IMR-90 (cell line): ENCODE measurements around the gene CDH23. TPM values are rescaled to one million over a fixed set of nuclear protein-coding genes. Genes with fewer than 3 reads are reported as not detected.

Source experiments
- ATAC-seq: fragments of 200-7000 bp; cut with Tn5 transposase; 2 replicates; pipeline ENCODE4 v1.9.1; 2020; ENCODE audit warnings: low read depth, mild to moderate bottlenecking, moderate library complexity
- BruUV-seq: library from RNA; stranded (reverse); fragments of 400-500 nt; replicated peaks from 2 replicates; lab custom pipeline; 2021; lab: Mats Ljungman, UMichigan
- CTCF ChIA-PET: fragments of 300-600 bp; formaldehyde crosslinking; extraction: SDS; loops from one replicate; lab custom pipeline; 2021; ENCODE audit warnings: antibody characterized with exemption; lab: Yijun Ruan, JAX
- POLR2A ChIA-PET: fragments of 300-600 bp; sonication (Branson Sonifier 250); formaldehyde crosslinking; loops from one replicate; lab custom pipeline; 2022; ENCODE audit warnings: antibody characterized with exemption; ENCODE audit not compliant: unreplicated experiment; lab: Charles Lee
- DNase-seq: peaks from one replicate; pipeline ENCODE4 v3.0.0; 2013
- H2AFZ ChIP-seq: replicated peaks from 2 replicates; pipeline ENCODE3; 2013; ENCODE audit warnings: low read length, mild to moderate bottlenecking; ENCODE audit not compliant: poor library complexity
- H2AK5ac ChIP-seq: 2 replicates; pipeline ENCODE4 v1.6.1; 2013; ENCODE audit warnings: low read depth, low read length, inconsistent platforms
- H2AK9ac ChIP-seq: replicated peaks from 2 replicates; pipeline ENCODE3; 2013; ENCODE audit warnings: mild to moderate bottlenecking, low read depth, low read length, moderate library complexity; ENCODE audit not compliant: poor library complexity
- H2BK120ac ChIP-seq: 2 replicates; pipeline ENCODE4 v1.6.1; 2013; ENCODE audit warnings: low read depth, low read length, inconsistent platforms
- H2BK15ac ChIP-seq: 3 replicates; pipeline ENCODE4 v1.6.1; 2013; ENCODE audit warnings: low read depth, low read length, inconsistent platforms
- H2BK20ac ChIP-seq: 2 replicates; pipeline ENCODE4 v1.6.1; 2013; ENCODE audit warnings: low read depth, mild to moderate bottlenecking, inconsistent platforms, low read length, moderate library complexity
- H2BK5ac ChIP-seq: 2 replicates; pipeline ENCODE4 v1.6.1; 2013; ENCODE audit warnings: mild to moderate bottlenecking, low read depth, low read length, inconsistent platforms; ENCODE audit not compliant: poor library complexity, severe bottlenecking
- H3K14ac ChIP-seq: replicated peaks from 2 replicates; pipeline ENCODE4 v1.6.1; 2013; ENCODE audit warnings: low read depth, low read length, inconsistent platforms
- H3K18ac ChIP-seq: 2 replicates; pipeline ENCODE4 v1.6.1; 2013; ENCODE audit warnings: low read depth, low read length, control low read depth
- H3K23ac ChIP-seq: 2 replicates; pipeline ENCODE4 v1.6.1; 2013; ENCODE audit warnings: low read depth, low read length, inconsistent platforms
- H3K27ac ChIP-seq: 2 replicates; pipeline ENCODE4 v1.5.1; 2013; ENCODE audit warnings: mild to moderate bottlenecking, control low read depth, low read length; ENCODE audit not compliant: insufficient read depth
- H3K27me3 ChIP-seq: 2 replicates; pipeline ENCODE4 v1.6.1; 2013; ENCODE audit warnings: low read length; ENCODE audit not compliant: control insufficient read depth, insufficient read depth
- H3K36me3 ChIP-seq: 2 replicates; pipeline ENCODE4 v1.6.1; 2013; ENCODE audit warnings: low read length, mixed read lengths; ENCODE audit not compliant: control insufficient read depth, insufficient read depth
- H3K4ac ChIP-seq: 2 replicates; pipeline ENCODE4 v1.6.1; 2013; ENCODE audit warnings: low read depth, low read length, inconsistent platforms
- H3K4me1 ChIP-seq: 2 replicates; pipeline ENCODE4 v1.6.1; 2013; ENCODE audit warnings: low read length, mixed read lengths; ENCODE audit not compliant: control insufficient read depth, insufficient read depth
- H3K4me2 ChIP-seq: 2 replicates; pipeline ENCODE4 v1.6.1; 2013; ENCODE audit warnings: low read depth, mild to moderate bottlenecking, control low read depth, low read length, moderate library complexity
- H3K4me3 ChIP-seq: 2 replicates; pipeline ENCODE4 v1.5.1; 2013; ENCODE audit warnings: low read depth, mild to moderate bottlenecking, control low read depth, low read length, moderate library complexity; ENCODE audit not compliant: insufficient read depth
- H3K56ac ChIP-seq: 2 replicates; pipeline ENCODE4 v1.6.1; 2013; ENCODE audit warnings: low read length, inconsistent platforms; ENCODE audit not compliant: insufficient read depth; ENCODE audit errors: extremely low read depth
- H3K79me1 ChIP-seq, 2 experiments: 2 replicates each; pipeline ENCODE4 v1.6.1; 2013; ENCODE audit warnings: low read length in 2 of 2, inconsistent platforms in 1 of 2, low read depth in 1 of 2
- H3K9ac ChIP-seq: 2 replicates; pipeline ENCODE4 v1.6.1; 2013; ENCODE audit warnings: low read depth, low read length, control low read depth
- H3K9me1 ChIP-seq: 2 replicates; pipeline ENCODE4 v1.6.1; 2013; ENCODE audit warnings: low read length, inconsistent platforms; ENCODE audit not compliant: insufficient read depth
- H3K9me3 ChIP-seq: 2 replicates; pipeline ENCODE4 v1.6.1; 2013; ENCODE audit warnings: low read length; ENCODE audit not compliant: control insufficient read depth, insufficient read depth
- H4K20me1 ChIP-seq: 2 replicates; pipeline ENCODE4 v1.6.1; 2013; ENCODE audit warnings: low read length, inconsistent platforms; ENCODE audit not compliant: insufficient read depth
- H4K5ac ChIP-seq: 2 replicates; pipeline ENCODE4 v1.6.1; 2013; ENCODE audit warnings: mild to moderate bottlenecking, low read depth, low read length, control low read depth
- H4K8ac ChIP-seq, 2 experiments: 2 replicates each; pipeline ENCODE4 v1.6.1; 2013; ENCODE audit warnings: low read depth in 2 of 2, low read length in 2 of 2, control low read depth in 1 of 2, inconsistent platforms in 1 of 2
- H4K91ac ChIP-seq: 2 replicates; pipeline ENCODE4 v1.6.1; 2013; ENCODE audit warnings: low read depth, low read length, inconsistent platforms; ENCODE audit not compliant: insufficient read depth
- CEBPB ChIP-seq: IDR thresholded peaks from 2 replicates; pipeline ENCODE4 v1.6.1; 2012; ENCODE audit warnings: low read depth, low read length, improper control_type of control experiment
- CTCF ChIP-seq: conservative IDR thresholded peaks from 2 replicates; pipeline ENCODE4 v1.5.1; 2012; ENCODE audit warnings: mild to moderate bottlenecking, low read depth, low read length, improper control_type of control experiment
- MAZ ChIP-seq: IDR thresholded peaks from 2 replicates; pipeline ENCODE4 v1.6.1; 2012; ENCODE audit warnings: low read depth, mild to moderate bottlenecking, low read length, improper control_type of control experiment, moderate library complexity, borderline replicate concordance
- NFE2L2 ChIP-seq: fragments of 150-350 bp; IDR thresholded peaks from 2 replicates; pipeline ENCODE4 v1.6.1; 2016; ENCODE audit warnings: low read depth, mild to moderate bottlenecking, low read length
- dilution Hi-C: fragments of 300-500 bp; cut with HindIII; formaldehyde crosslinking; loops from one replicate; pipeline ENCODE4 v1.14.3; 2018; ENCODE audit warnings: low sequenced_read_pairs; ENCODE audit not compliant: unreplicated experiment
- in situ Hi-C: fragments of 300-500 bp; cut with MboI; formaldehyde crosslinking; loops from 3 replicates; pipeline ENCODE4 v1.14.3; 2019; ENCODE audit warnings: low sequenced_read_pairs, inconsistent platforms, mixed read lengths
- intact Hi-C: fragments of 100-400 bp; cut with micrococcal nuclease; formaldehyde crosslinking; loops from 2 replicates; pipeline ENCODE4 v1.10.0; 2022
- polyA plus RNA-seq, 3 experiments: library from polyadenylated mRNA; depleted of rRNA; stranded (reverse); fragments of >200 nt; gene quantifications; 2 replicates each; pipeline ENCODE4 v1.2.3, GENCODE V29; 2012; ENCODE audit warnings: low replicate concordance in 1 of 3
- total RNA-seq: library from RNA; depleted of rRNA; stranded (reverse); fragments of >200 nt; gene quantifications from 2 replicates; pipeline ENCODE4 v1.2.3, GENCODE V29; 2012

CDH23 gene
- total and polyA plus RNA-seq, 2 of the 4 experiments (the other 2 are of a cell fraction), result under 0.01 to 0.03 TPM

GRCh38 chr10:71363936-71364335, 32.8 kb upstream of the CDH23 start:
- POLR2A ChIA-PET, result no interaction called here
- H3K9me1 ChIP-seq, result no peaks in the 10 kb centered on the region
- H2AK9ac ChIP-seq, result no peak overlapping the region
- peaks cover 2% of the 10 kb centered on the region for H3K4me1 ChIP-seq
- no peak overlapping the region for H2BK120ac ChIP-seq
- H3K27me3 ChIP-seq, result 0 out of 2 replicates have a peak, but pooled peaks cover 1% of the 10 kb centered on the region
- H3K4me3 ChIP-seq, result no peak overlapping the region
- no peak overlapping the region for H2BK20ac ChIP-seq
- no peak overlapping the region for H2AK5ac ChIP-seq
- intact Hi-C loops, result no loop called here
- no TSS peak for BruUV-seq
- H4K20me1 ChIP-seq, result no peaks in the 10 kb centered on the region
- H2BK15ac ChIP-seq, result no peak overlapping the region
- H4K91ac ChIP-seq, result no peak overlapping the region
- ATAC-seq, result no peak
- TF ChIP-seq MAZ (no peak), NFE2L2 (no peak), CTCF (no peak), CEBPB (no peak)
- H3K36me3 ChIP-seq, result no peaks in the 10 kb centered on the region
- H3K9me3 ChIP-seq, result no peaks in the 10 kb centered on the region
- no peak overlapping the region for H3K4ac ChIP-seq
- no peak overlapping the region for H3K18ac ChIP-seq
- H3K4me2 ChIP-seq, result no peak overlapping the region
- H3K23ac ChIP-seq, result no peak overlapping the region
- H2AFZ ChIP-seq, result no peak overlapping the region
- no peak overlapping the region for H2BK5ac ChIP-seq
- H3K56ac ChIP-seq, result no peak overlapping the region
- H3K27ac ChIP-seq, result no peak overlapping the region
- no peak overlapping the region for H3K9ac ChIP-seq
- in situ Hi-C loops, result no loop called here
- dilution Hi-C loops, result no loop called here
- H4K8ac ChIP-seq, result no peak overlapping the region
- no peak overlapping the region for H4K5ac ChIP-seq
- H3K79me1 ChIP-seq, result no peaks in the 10 kb centered on the region
- DNase-seq, result no peak
- CTCF ChIA-PET, result no interaction called here
- H3K14ac ChIP-seq, result no peak overlapping the region
